ENCODE measurements around the gene GRIK1.

The GRIK1 gene

DNA sequence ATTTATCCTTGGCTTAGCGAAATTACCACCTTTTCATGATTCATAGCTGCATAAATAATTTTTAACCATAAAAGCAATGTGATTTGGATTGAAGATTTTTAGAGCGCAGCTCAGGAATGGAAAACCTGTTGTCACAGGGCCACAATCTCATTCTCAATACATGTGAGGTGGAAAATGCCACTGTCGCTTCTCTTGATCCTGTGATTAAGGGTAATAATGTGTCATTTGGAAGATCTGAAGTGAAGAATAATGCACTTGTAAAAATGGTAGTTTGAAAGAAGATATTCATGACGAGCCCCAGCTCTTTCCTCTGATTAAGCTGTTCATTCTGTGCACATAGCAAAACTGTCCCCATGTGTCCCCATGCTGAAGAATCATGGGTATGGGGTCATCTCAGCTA is 410.7 kb downstream of the GRIK1 start:
- no peak for DNase-seq (ENCODE audit: low spot score)

DNA sequence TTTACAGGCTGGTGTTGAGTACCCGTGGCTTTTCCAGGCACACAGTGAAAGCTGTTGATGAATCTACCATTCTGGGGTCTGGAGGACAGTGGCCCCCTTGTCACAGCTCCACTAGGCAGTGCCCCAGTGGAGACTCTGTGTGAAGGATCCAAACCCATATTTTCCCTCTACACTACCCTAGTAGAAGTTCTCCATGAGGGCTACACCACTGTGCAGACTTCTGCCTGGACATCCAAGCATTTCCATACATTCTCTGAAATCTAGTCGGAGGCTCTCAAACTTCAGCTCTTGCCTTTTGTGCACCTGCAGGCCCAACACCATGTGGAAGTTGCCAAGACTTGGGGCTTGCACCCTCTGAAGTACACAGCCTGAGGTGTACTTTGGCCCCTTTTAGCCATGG is 413.3 kb downstream of the GRIK1 start:
- no peak for DNase-seq (ENCODE audit: low spot score)

DNA sequence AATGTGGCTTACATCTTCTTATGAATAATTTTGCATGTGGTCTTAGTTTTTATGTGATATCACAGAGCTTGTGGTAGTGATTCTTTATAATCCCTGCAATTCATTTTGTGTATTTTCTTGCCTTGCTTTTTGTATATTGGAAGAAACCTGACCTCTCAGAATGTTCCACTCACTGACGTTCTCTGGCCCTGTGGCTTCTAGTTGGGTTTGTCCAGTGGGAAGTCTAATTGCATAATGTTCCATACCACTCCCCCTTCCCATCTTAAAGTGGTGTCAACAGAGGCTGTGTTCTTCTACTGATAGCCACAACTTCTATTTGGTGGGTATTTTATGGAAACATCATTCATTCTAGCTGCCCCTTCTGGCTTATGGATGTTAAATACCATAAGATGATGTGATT is 415.7 kb downstream of the GRIK1 start:
- no peak for DNase-seq (ENCODE audit: low spot score)

DNA sequence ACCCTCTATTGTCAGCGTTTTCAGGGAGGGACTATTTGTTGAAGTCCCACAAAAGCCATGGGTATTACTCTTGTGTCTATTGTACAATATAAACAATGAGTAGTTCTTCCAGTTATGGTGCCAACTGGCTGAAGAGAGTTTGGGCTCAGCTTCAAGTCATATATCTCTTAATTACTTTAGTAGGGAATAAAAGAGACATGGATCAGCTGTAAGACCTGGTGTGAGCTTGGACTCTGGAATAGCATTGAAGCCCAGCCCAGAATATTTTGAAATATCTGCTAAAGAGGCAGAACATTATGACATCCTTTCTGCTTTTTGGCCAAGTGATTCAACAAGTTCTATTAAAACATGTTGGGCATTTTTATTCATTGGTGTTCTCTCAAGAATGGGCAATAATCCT is 416.1 kb downstream of the GRIK1 start:
- peak; percentile 37 for DNase-seq (ENCODE audit: low spot score)

DNA sequence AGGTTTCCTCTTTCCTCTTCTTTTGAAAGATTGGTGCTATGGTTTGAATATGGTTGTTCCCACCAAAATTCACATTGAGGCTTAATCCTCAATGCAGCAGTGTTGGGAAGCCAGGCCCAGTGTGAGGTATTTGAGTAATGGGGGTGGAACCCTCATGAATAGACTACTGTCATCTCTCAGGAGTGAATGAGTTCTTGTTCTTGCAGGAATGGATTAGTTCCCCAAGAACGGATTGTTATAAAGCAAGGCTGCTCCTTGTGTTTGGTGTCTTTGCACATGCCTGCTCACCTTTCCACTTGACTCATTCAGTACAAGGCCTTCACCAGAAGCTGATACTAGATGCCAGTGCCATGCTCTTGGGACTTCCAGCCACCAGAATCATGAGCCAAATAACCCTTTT is 417.9 kb downstream of the GRIK1 start:
- no peak for DNase-seq (ENCODE audit: low spot score)

DNA sequence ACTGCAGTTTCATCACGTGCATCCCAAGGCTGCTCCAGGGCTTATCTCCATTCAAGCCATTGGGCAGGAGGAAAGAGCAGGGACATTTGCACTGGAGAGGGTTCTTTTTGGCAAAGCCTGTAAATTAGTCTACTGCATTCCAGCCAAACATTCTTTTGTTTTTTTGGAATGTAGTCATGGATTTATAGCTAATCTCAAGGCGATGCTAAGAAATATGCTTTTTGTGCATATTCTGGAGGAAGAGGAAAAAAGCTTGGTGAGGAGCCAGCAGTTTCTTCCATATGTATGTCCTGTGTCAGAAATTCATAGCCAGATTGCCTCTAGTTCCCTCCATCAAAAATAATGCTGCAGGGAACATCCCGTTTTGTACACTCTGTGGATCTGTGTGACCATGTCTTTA is 419.6 kb downstream of the GRIK1 start:
- DNase-seq (ENCODE audit: low spot score) = peak; percentile 25

DNA sequence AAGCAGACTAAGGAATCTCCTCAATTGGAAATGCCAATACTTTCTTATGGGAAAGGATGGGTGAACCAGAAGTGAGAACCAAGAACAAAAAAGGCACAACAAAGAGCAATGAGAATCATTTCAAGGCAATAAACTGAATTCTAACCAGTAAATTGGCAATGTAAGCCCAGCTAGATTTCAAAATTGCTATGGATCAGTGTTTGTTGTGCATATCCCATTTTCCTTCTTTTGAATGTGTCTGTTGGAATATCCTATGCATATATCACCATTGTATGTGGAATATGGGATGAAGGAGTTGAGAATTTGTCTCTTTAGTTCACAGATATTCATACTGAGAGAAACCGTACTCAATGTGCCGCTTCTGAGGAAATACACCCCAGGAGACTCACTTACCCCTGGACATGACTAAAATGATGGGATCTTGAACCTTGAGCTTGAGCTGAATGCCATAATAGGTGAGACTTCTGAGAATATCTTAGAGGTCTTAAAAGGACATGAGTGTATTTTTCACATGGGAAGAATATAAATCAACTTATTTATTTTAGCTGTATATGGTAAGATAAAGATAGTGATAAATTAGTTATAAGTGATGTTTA is 425.0 kb downstream of the GRIK1 start:
- no peak for DNase-seq (ENCODE audit: low spot score)

DNA sequence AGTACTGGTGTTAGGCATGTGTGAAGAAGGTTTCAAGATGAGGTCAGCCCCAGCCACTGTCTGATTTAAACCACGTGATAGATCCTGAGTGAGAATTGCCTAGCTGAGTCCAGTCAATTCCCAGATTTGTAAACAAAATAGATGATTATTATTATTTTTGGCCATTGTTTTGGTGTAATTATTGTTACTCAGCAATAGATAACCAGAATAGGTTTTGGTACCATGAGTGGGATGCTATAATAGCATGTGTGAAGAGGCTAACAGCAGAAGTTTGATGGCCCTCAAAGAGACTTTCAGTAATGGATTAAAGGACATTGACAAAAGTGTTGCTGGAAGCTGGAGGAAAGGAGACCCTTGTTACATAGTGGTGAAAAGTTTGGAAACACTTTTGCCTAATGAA is 426.3 kb downstream of the GRIK1 start:
- no peak for DNase-seq (ENCODE audit: low spot score)

DNA sequence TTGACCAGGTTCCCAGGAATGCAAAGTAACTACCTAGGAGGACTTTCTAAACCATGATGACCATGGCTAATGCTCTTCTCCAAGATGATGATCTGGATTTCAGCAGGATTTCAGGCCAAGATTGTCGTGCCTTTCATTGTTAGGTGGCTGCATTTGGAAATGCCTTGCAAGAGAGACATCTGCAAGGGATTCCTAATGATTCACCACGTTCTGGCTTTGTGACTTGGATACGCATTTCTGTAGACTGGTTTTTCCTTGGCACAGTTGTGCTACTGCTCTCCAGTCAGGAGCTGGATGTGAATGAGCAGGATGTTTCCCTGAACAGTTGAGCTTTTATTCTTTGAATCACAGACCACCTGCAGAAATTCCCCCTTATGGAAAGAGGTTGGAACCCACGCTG is 428.7 kb downstream of the GRIK1 start:
- peak; percentile 31 for DNase-seq (ENCODE audit: low spot score)

DNA sequence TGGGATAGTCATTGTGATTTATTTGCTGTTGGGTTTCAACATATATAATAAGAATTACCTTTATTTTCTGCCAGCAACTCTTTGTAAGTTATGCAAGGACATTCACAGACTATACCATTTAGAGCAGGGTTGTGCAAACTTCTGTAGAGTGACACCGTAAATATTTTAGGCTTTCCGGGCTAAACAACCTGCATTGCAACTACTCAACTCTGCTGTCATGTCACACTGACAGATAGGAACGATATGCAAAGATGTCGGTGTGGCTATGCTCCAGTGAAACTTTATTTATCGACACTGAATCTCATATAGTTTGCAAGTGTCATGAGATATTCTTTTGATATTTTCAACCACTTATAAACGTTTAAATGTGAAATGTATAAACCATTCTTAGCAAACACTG is 430.7 kb downstream of the GRIK1 start:
- DNase-seq (ENCODE audit: low spot score) = no peak

DNA sequence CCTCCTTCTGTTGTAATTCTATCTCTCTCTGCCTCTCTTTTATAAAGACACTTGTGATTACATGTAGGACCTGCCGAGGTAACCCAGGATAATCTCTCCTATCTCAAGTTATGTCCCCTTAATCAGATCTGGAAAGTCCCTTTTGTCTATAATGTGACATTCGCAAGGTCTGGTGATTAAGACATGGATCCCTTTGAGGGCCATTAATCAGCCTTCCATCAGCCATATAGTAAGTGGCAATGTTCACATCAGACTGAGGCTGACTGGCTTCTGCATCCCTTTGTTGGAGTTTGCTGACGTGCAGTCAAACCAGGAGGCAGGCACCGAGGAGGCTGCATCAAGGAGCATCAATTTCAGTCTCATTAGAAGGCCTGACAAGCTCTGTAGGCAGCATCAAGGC is 431.5 kb downstream of the GRIK1 start:
- no peak for DNase-seq (ENCODE audit: low spot score)

DNA sequence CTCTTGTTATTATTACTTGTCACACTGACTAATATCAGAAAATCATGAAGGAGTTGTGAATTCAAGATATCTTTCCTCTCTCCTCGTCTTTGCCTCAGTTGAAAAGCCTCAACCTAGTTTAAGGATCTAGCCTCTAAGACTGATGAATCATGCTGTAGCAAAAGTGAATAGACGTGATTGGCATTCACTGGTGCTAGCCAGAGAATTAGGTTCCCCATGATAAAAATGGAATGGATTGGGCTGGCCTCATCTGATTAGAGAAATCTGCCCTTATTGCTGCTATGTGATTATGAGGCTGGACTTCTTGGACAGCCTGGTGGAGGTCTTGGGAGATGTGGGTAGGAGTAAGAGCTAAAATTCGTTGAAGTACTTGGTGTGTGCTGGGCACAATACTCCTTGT is 432.8 kb downstream of the GRIK1 start:
- no peak for DNase-seq (ENCODE audit: low spot score)

DNA sequence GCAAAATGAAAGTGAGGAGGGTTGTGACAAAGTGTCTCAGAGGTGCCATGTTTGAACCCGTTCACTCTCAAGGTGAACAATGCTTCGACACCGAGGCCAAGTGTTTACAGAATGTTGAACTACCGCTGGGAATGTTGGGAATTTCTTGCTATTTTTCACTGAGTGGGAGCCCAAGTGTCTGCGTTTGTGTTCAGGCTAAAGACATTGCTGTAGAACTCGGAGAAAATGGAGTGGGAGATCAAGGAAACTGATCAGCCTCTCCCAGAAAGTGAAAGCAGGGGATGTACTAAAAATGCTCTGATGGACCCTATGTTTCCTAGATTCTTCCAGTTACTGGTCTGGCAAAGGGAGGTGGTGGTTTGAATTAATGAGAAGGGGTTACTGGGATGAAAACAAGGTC is 433.6 kb downstream of the GRIK1 start:
- no peak for DNase-seq (ENCODE audit: low spot score)

DNA sequence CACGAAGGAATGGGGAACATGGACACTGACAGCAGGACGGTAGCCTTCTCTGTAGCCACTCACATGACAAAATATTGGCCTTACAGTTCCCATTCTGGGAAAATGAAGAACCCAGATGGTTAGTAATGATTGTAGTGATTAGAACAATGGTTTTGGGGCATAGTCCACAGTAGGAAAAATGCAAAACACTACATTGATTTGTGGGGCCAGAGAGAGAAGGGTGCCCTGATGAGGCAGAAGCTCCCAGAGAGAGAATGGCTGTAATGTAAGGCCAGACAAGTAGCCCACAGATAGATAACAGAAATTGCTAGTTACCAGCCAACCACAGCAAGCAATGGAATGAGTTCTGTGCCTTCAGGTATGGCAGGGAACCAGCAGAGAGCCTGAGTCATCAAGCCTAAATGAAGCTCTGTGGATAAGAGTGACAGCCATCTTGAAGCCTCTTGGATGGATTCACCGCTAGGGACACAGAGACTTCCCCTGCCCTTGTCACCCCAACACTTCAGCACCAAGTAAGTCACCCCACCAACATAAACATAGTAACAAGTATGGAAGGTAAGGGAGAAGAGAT is 435.0 kb downstream of the GRIK1 start:
- DNase-seq (ENCODE audit: low spot score) = peak; percentile 25

DNA sequence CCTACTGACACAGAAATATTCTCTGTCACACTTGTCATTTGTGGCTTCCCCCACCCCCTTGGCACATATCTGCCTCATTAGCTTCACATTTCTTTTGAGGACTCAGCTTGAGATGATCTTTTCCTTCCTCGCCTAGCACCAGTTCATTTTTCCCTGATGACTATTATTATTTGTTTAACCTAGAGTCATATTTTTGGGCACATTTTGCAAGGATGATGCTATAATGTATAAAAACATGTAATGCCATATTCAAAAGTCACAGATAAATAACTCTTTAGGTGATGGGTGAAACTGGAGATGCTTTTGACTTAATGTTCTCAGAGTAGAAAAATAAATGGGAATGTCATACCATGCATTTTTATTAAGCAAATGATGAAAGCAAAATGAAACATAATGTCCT is 438.3 kb downstream of the GRIK1 start:
- peak; percentile 31 for DNase-seq (ENCODE audit: low spot score)

DNA sequence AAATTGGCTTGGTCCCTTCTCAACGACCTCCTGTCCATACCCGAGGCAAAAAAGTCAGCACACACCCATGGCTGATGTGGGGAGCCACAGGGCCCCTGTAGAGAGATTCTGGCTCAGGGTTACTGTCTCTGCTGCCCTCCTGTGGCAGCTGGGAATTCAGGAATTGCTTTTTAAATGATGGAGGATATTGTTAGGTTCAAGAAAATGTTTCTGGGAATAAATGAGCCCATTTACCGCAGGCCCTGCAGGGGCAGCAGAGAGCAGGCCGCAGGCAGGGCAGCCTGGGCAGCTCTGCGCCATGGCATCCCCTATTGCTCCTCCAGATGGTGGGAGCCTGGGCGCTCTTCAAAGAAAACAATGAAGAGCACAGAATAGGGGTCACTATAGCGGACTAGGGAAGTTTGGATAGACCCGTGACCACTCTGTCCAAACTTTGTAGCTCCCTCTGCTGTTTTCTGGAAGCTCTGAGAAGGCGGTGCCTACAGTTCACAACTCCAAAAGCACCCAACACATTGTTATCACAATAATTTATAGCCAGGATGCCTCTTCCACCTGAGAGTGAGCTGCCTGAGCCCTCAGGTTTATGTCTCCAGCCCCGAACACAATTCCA is 440.0 kb downstream of the GRIK1 start:
- peak; percentile 27 for DNase-seq (ENCODE audit: low spot score)

DNA sequence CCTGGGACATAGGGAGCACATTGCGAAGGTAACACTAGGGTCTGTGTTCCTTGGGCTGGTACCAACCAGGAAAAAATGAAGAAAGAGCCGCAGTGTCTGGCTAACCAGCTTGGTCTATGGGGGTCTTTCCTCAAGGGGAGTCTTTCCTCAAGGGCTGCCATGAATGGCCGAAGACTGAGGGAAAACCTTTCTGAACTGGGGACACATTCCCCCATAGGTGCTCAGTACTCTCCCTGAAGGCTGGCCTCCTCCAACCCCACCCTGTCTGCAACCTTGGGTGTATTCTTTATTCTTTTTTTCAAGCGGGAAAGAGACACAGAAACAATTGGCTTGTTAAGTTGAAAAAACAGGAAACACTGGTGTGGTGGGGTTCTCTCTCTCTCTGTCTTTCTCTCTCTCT is 440.6 kb downstream of the GRIK1 start:
- no peak for DNase-seq (ENCODE audit: low spot score)

DNA sequence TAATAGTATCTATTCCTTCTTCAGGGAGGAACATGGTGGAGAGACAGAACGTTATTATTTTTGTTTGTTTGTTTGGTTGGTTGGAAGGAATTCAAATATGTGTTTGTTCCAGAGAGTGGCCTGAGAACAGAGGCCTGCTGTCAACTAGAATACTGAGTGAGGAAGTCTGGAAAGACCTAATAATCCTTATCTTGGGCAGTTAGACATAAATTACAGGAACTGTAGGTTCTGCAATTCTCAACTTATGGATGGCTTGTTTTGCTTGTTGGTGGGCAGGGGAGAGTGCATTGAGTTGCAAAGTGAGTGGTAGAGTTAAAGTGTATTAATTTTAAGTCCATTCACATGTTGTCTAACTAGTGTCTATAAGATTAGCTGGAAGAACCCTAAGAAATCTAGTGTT is 443.5 kb downstream of the GRIK1 start:
- DNase-seq (ENCODE audit: low spot score) = no peak

DNA sequence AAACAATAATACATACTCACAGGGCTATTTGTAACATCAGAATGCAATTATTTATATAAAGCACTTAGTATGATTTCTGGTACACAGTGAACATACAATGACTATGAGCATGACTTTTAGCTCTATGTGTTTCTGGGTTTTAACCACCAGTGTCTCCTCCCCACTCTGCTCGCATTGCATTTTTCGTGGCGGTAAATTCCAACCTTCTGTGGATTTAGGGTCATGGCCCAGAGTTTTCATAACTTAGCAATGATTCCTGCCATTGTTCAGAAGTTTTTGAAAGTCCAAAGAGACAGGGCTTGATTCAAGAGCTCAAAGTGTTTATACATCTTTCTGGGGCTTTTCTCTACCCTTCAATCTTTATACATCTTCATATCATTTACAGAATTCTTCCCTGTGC is 449.8 kb downstream of the GRIK1 start:
- no peak for DNase-seq (ENCODE audit: low spot score)

DNA sequence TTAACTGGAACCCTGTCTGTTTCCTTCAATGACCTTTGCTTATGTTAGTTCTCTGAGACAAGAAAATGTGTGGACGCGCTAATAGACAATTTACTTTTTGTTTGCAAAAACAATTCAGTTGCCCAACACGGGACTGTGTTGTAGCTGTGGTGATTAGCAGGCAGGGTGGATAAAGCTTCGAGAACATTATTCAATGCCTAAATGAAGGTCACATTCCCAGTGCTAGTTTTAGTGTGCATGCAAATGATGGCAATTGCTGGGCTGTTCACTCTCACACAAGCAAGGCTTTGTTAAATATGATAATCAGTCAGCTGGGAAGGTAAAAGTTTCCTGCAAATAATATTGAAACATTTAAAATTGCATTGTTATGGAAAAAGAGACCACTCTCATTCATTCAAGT is 452.6 kb downstream of the GRIK1 start:
- DNase-seq (ENCODE audit: low spot score) = no peak
